GM12865 (cell line): ENCODE results near the gene LIN7A.
A peak's percentile ranks its signal among the peaks of the same experiment; 100 is the strongest.
"Not testable (repeated sequence)": the region's sequence is repeated elsewhere in the genome, so short reads cannot be mapped to it uniquely, and the experiment has no call there.

ENCODE experiments used
- DNase-seq: peaks from one replicate; pipeline ENCODE4 v3.0.0; 2010; ENCODE audit warnings: low read depth
- H3K4me3 ChIP-seq: 2 replicates; pipeline ENCODE4 v1.5.1; 2011; ENCODE audit warnings: mild to moderate bottlenecking, low read depth, low read length, control low read depth
- TF ChIP-seq, protein P1 (sequence below): IDR thresholded peaks from 2 replicates; pipeline ENCODE4 v1.5.1; 2011; ENCODE audit warnings: low read length, control low read depth, low read depth, inconsistent platforms; ENCODE audit not compliant: insufficient read depth; ENCODE audit errors: missing control alignments

Gene LIN7A

DNA sequence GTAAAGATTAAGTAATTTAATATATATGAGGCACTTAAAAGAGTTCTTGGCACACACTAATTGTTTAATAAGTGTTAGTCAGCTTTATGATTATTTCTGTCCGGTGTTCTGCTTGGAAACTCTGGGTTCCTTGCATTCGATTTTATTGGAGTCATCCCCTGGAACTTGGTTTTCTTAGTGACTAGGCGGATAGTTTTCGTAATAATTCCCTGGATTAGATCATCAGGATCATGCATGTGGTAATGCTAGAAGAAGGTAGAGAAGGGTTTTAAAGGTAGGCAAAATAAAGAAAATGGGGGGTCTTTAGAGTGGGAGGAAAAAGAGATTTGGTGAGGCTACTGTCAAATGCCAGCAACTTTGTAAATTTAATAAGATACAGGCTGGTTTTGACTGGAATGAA, 132.6 kb downstream of the LIN7A start:
- H3K4me3 ChIP-seq = no peak overlapping the region
- DNase-seq = no peak
- TF ChIP-seq, protein P1, sequence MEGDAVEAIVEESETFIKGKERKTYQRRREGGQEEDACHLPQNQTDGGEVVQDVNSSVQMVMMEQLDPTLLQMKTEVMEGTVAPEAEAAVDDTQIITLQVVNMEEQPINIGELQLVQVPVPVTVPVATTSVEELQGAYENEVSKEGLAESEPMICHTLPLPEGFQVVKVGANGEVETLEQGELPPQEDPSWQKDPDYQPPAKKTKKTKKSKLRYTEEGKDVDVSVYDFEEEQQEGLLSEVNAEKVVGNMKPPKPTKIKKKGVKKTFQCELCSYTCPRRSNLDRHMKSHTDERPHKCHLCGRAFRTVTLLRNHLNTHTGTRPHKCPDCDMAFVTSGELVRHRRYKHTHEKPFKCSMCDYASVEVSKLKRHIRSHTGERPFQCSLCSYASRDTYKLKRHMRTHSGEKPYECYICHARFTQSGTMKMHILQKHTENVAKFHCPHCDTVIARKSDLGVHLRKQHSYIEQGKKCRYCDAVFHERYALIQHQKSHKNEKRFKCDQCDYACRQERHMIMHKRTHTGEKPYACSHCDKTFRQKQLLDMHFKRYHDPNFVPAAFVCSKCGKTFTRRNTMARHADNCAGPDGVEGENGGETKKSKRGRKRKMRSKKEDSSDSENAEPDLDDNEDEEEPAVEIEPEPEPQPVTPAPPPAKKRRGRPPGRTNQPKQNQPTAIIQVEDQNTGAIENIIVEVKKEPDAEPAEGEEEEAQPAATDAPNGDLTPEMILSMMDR = no peak

DNA sequence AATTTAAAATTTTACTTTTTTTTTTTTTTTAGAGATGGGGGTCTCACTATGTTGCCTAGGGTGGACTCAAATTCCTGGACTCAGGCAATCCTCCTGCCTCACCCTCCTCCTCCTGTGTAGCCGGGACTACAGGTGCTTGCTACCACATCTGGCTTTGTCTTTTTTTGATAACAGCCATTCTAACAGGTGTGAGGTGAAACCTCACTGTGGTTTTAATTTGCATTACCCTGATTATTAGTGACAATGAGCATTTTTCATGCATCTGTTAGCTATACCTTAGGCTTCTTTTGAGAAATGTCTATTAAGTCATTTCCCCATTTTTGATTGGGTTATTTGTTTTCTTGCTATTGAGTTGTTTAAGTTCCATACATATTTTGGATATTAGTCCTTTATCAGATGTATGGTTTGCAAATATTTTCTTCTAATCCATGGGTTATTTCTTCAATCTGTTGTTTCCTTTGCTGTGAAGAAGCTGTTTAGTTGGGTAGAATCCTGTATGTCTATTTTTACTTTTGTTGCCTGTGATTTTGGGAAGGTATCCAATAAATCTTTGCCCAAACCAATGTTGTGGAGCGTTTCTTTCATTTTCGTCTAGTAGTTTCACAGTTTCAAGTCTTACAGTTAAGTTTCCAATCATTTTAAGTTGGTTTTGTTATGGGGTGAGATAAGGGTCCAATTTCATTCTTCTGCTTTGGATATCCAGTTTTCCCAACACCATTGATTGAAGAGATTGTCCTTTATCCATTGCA, 134.9 kb downstream of the LIN7A start:
- TF ChIP-seq, protein P1 = no peak
- peak; percentile 30 for DNase-seq
- H3K4me3 ChIP-seq = no peak overlapping the region

DNA sequence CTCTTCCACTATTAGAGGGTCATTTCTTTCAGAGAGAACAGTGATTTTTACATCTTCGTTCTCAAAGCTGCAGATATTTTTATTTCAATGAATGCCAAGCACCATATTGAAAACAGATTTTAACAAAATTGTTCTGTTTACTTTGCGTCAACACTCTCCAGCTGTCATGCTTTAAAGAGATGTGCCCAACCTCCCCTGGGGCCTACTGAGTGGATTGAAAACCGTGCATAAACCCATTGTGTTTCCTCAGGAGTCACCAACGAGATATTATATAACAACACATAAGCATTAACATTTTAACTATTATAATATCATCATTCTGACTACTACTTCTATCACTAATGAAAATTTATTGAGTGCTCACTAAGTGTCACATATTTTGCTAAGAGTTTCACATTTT, 139.5 kb downstream of the LIN7A start:
- TF ChIP-seq, protein P1 = no peak
- DNase-seq = no peak
- no peak overlapping the region for H3K4me3 ChIP-seq

DNA sequence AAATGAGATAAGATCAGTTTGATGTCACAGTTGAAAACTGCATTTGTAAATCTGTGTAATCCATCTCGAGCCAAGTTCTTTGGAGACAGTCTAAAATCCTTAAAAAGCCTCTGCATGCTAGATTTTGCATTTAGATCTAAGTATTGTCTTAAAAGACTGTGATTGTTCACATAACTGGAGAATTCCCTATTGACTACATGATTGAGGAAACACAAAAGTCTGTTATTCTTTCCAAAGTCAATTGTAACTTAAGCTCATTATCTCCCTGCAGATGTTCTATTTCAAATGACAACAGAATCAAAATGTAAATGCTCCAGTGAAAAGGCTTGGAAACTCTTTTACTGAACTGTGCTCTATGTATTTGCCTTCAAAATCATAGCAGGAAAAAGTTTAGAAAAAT, 143.2 kb downstream of the LIN7A start:
- DNase-seq = no peak
- H3K4me3 ChIP-seq = no peak overlapping the region
- TF ChIP-seq, protein P1 = no peak

DNA sequence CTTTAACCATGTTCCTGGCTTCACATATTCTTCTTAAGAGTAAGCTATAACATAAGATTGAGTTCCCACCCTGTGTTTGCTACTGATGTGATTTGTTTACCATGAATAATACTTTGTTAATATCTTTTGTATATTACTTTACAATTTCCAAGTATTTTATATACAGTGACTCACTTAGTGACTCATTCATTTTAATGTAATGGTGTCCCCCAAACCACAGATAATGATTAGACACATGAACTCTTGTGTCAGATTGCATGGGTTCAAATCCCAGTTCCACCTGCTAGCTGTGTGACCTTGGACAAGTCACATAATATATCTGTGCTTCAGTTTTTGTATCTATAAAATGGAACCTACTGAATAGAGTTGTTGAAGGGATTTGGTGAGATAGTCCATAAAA, 144.9 kb downstream of the LIN7A start:
- DNase-seq = no peak
- TF ChIP-seq, protein P1 = no peak

DNA sequence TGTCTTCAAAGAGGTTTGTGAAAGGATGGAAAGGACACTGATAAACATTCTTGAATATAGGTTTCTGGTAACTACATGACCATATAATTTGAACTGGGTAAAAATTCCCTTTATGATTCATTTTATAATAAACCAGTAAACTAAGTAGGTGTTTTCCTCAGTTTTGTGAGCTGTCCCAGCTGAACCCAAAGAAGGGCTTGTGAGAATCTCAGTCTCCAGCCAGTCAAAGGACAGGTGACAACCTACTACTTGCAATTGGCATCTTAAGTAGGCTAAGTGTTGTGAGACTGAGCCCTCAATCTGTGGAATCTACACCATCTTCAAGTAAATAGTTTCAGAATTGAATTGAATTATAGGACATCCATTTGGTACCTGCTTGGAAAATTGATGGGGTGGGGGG, 145.9 kb downstream of the LIN7A start:
- TF ChIP-seq, protein P1 = no peak
- DNase-seq = no peak
- no peak overlapping the region for H3K4me3 ChIP-seq

More for the DNA sequence above, 144.9 kb downstream of the LIN7A start:
- no peak overlapping the region for H3K4me3 ChIP-seq

DNA sequence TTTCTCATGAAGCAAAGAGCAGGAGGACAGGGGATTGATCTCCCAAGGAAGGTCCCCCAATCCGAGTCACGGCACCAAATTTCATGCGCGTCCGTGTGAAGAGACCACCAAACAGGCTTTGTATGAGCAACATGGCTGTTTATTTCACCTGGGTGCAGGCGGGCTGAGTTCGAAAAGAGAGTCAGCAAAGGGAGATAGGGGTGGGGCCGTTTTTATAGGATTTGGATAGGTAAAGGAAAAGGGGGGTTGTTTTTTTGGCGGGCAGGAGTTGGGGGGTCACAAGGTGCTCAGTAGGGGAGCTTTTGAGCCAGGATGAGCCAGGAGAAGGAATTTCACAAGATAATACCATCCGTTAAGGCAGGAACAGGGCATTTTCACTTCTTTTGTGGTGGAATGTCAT, 149.3 kb downstream of the LIN7A start:
- not testable (repeated sequence) for DNase-seq, H3K4me3 ChIP-seq

DNA sequence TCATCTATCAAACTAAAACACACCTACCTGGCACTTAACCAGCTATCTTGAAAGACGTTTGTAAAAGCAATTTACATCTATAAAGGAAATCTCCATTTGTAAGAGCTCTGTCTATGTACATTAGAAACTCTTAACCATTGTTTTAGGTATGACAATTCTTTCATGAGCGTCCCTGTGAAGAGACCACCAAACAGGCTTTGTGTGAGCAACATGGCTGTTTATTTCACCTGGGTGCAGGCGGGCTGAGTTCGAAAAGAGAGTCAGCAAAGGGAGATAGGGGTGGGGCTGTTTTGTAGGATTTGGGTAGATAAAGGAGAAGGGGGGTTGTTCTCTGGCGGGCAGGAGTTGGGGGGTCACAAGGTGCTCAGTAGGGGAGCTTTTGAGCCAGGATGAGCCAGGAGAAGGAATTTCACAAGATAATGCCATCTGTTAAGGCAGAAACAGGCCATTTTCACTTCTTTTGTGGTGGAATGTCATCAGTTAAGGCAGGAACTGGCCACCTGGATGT, 154.7 kb downstream of the LIN7A start:
- H3K4me3 ChIP-seq, DNase-seq: not testable (repeated sequence)
